CD4-positive, alpha-beta T cell treated with Interleukin-4 for 4 hours (primary cell): ENCODE data around the gene KAT2B.

ENCODE experiments used
- DNase-seq: peaks from one replicate; pipeline ENCODE4 v3.0.0-alpha.2; 2020

The KAT2B gene

GRCh38 chr3:20100151-20100550 lies 59.9 kb downstream of the KAT2B start:
- no peak for DNase-seq

- DNase-seq, result no peak
Measured at GRCh38 chr3:20101041-20101440, 60.8 kb downstream of the KAT2B start.

- DNase-seq, result no peak
Measured at GRCh38 chr3:20103731-20104130, 63.5 kb downstream of the KAT2B start.

- DNase-seq, result peak; percentile 75
Measured at GRCh38 chr3:20104167-20104661, 64.0 kb downstream of the KAT2B start.

- DNase-seq, result no peak
Measured at GRCh38 chr3:20105513-20106280, 65.5 kb downstream of the KAT2B start.

GRCh38 chr3:20107722-20108121 lies 67.5 kb downstream of the KAT2B start:
- no peak for DNase-seq

GRCh38 chr3:20108869-20109268 lies 68.6 kb downstream of the KAT2B start:
- DNase-seq, result no peak

GRCh38 chr3:20110826-20111225 lies 70.6 kb downstream of the KAT2B start:
- no peak for DNase-seq

GRCh38 chr3:20111836-20112235 lies 71.6 kb downstream of the KAT2B start:
- DNase-seq, result no peak

- no peak for DNase-seq
Measured at GRCh38 chr3:20121088-20121487, 80.8 kb downstream of the KAT2B start.

- no peak for DNase-seq
Measured at GRCh38 chr3:20123131-20123652, 82.9 kb downstream of the KAT2B start.

GRCh38 chr3:20125289-20125688 lies 85.0 kb downstream of the KAT2B start:
- DNase-seq, result no peak

- no peak for DNase-seq
Measured at GRCh38 chr3:20125897-20126296, 85.7 kb downstream of the KAT2B start.

- DNase-seq, result no peak
Measured at GRCh38 chr3:20128358-20128757, 88.1 kb downstream of the KAT2B start.

- no peak for DNase-seq
Measured at GRCh38 chr3:20130106-20130505, 89.9 kb downstream of the KAT2B start.

GRCh38 chr3:20136231-20136630 lies 96.0 kb downstream of the KAT2B start:
- no peak for DNase-seq

- DNase-seq, result no peak
Measured at GRCh38 chr3:20137647-20138046, 97.4 kb downstream of the KAT2B start.

- no peak for DNase-seq
Measured at GRCh38 chr3:20140881-20141280, 100.6 kb downstream of the KAT2B start.

- no peak for DNase-seq
Measured at GRCh38 chr3:20141316-20141715, 101.1 kb downstream of the KAT2B start.

- no peak for DNase-seq
Measured at GRCh38 chr3:20141851-20142250, 101.6 kb downstream of the KAT2B start.

GRCh38 chr3:20142517-20142916 lies 102.3 kb downstream of the KAT2B start:
- DNase-seq, result no peak

- DNase-seq, result no peak
Measured at GRCh38 chr3:20143519-20143918, 103.3 kb downstream of the KAT2B start.

- DNase-seq, result no peak
Measured at GRCh38 chr3:20145874-20146273, 105.6 kb downstream of the KAT2B start.

GRCh38 chr3:20146301-20146700 lies 106.1 kb downstream of the KAT2B start:
- DNase-seq, result no peak

GRCh38 chr3:20147361-20147760 lies 107.1 kb downstream of the KAT2B start:
- DNase-seq, result no peak
